K562 (cell line): ENCODE results near the gene EHD2. TPM values are rescaled to one million over a fixed set of nuclear protein-coding genes. Genes with fewer than 3 reads are reported as not detected.

Experiments
- ATAC-seq: fragments of 200-7000 bp; cut with Tn5 transposase; 3 replicates; pipeline ENCODE4 v1.9.1; 2020; ENCODE audit warnings: moderate library complexity
- BruUV-seq: library from RNA; stranded (reverse); fragments of 400-500 nt; replicated peaks from 2 replicates; lab custom pipeline; 2021; lab: Mats Ljungman, UMichigan
- CTCF ChIA-PET: fragments of 300-600 bp; formaldehyde crosslinking; extraction: SDS; loops from one replicate; lab custom pipeline; 2021; ENCODE audit warnings: low intra/inter-chr PET ratio; lab: Yijun Ruan, JAX
- POLR2A ChIA-PET: fragments of 300-600, 350-650 bp; sonication (Branson Sonifier 250); formaldehyde crosslinking; extraction: SDS; loops from one replicate; lab custom pipeline; 2021; ENCODE audit warnings: antibody characterized with exemption, inconsistent platforms; lab: Yijun Ruan, JAX
- DNase-seq, 4 experiments: peaks; one replicate each; pipeline versions ENCODE4 v3.0.0 to v3.0.0-alpha.2; 2011 to 2018; ENCODE audit warnings: low spot score in 3 of 4, mixed read lengths in 3 of 4; ENCODE audit errors: extremely low read depth in 1 of 4
- FAIRE-seq: peaks from 2 replicates; lab custom pipeline; 2011; peaks lifted over from hg19 to GRCh38; lab: Jason Lieb, UNC
- H2AFZ ChIP-seq: 2 replicates; pipeline ENCODE4 v1.6.0; 2011; ENCODE audit warnings: low read depth, low read length, control low read depth, inconsistent platforms
- H3K27ac ChIP-seq: fragments of 200-600 bp; 3 replicates; pipeline ENCODE4 v1.8.0; 2011; ENCODE audit warnings: low read depth, mild to moderate bottlenecking, control low read depth, inconsistent platforms, low read length, moderate library complexity, mixed read lengths; ENCODE audit errors: extremely low read depth
- H3K27me3 ChIP-seq, 2 experiments: fragments of 300-600 bp in 1 of 2; 2 replicates in 1 of 2; 3 replicates in 1 of 2; pipeline versions ENCODE4 v1.6.0 to v1.8.0; 2011; ENCODE audit warnings: inconsistent platforms in 2 of 2, low read length in 2 of 2, mild to moderate bottlenecking in 1 of 2, mixed read lengths in 1 of 2, moderate library complexity in 1 of 2; ENCODE audit not compliant: control insufficient read depth in 2 of 2, insufficient read depth in 2 of 2
- H3K36me3 ChIP-seq: fragments of 300-600 bp; 3 replicates; pipeline ENCODE4 v1.8.0; 2011; ENCODE audit warnings: mild to moderate bottlenecking, low read length, inconsistent platforms; ENCODE audit not compliant: control insufficient read depth, insufficient read depth
- H3K4me1 ChIP-seq, 2 experiments: fragments of 200-600 bp in 1 of 2; replicated peaks in 1 of 2; 2 replicates in 1 of 2; 3 replicates in 1 of 2; pipeline versions ENCODE4 v1.5.1 to v1.8.0; 2011; ENCODE audit warnings: inconsistent platforms in 2 of 2, low read length in 2 of 2, mild to moderate bottlenecking in 1 of 2, mixed read lengths in 1 of 2, moderate library complexity in 1 of 2; ENCODE audit not compliant: control insufficient read depth in 2 of 2, insufficient read depth in 2 of 2
- H3K4me2 ChIP-seq: 2 replicates; pipeline ENCODE4 v1.6.1; 2011; ENCODE audit warnings: low read length, control low read depth, inconsistent platforms, mixed read lengths; ENCODE audit not compliant: insufficient read depth
- H3K4me3 ChIP-seq: fragments of 200-600 bp; sonication (generic), shearing (Covaris generic); 2 replicates; pipeline ENCODE4 v1.5.1; 2016; ENCODE audit warnings: control low read depth, inconsistent platforms
- H3K79me2 ChIP-seq: fragments of 200-600 bp; 3 replicates; pipeline ENCODE4 v1.8.0; 2011; ENCODE audit warnings: low read length, inconsistent platforms; ENCODE audit not compliant: control insufficient read depth, insufficient read depth
- H3K9ac ChIP-seq, 2 experiments: 2 replicates each; pipeline versions ENCODE4 v1.6.0 to v1.6.1; 2011; ENCODE audit warnings: low read depth in 2 of 2, low read length in 2 of 2, control low read depth in 1 of 2, inconsistent platforms in 1 of 2, mild to moderate bottlenecking in 1 of 2, mixed read lengths in 1 of 2; ENCODE audit not compliant: insufficient read depth in 1 of 2
- H3K9me1 ChIP-seq: one replicate; pipeline ENCODE4 v1.6.0; 2011; ENCODE audit warnings: inconsistent platforms, mild to moderate bottlenecking, low read length, moderate library complexity; ENCODE audit not compliant: control insufficient read depth, insufficient read depth
- H3K9me3 ChIP-seq: replicated peaks from 2 replicates; pipeline ENCODE4 v1.5.1; 2011; ENCODE audit warnings: low read depth, low read length, inconsistent platforms; ENCODE audit not compliant: control insufficient read depth, insufficient read depth
- H4K20me1 ChIP-seq: replicated peaks from 2 replicates; pipeline ENCODE4 v1.6.1; 2011; ENCODE audit warnings: low read length, inconsistent platforms, mixed read lengths; ENCODE audit not compliant: control insufficient read depth, insufficient read depth
- CEBPG ChIP-seq, 3 experiments: fragments of 200-800 bp in 1 of 3; sonication (Bioruptor generic) in 1 of 3; sonication (generic) in 1 of 3; formaldehyde crosslinking in 1 of 3; IDR thresholded peaks in 2 of 3; conservative IDR thresholded peaks in 1 of 3; 2 replicates each; pipeline versions ENCODE4 v1.6.1 to v1.8.0; 2016 to 2022; ENCODE audit warnings: missing compliant biosample characterization in 2 of 3, missing genetic modification characterization in 2 of 3, mild to moderate bottlenecking in 1 of 3, missing genetic modification reagents in 1 of 3
- HDAC6 ChIP-seq: IDR thresholded peaks from 2 replicates; pipeline ENCODE4 v1.6.1; 2012; ENCODE audit warnings: low read depth, mild to moderate bottlenecking, control low read depth, inconsistent platforms, low read length, moderate library complexity
- HNRNPLL ChIP-seq: fragments of 200-400 bp; formaldehyde crosslinking; IDR thresholded peaks from 2 replicates; pipeline ENCODE4 v1.6.1; 2017; ENCODE audit warnings: low read length, low read depth, mild to moderate bottlenecking; ENCODE audit not compliant: poor library complexity, severe bottlenecking
- MAFG ChIP-seq: fragments of 450-650 bp; conservative IDR thresholded peaks from 2 replicates; pipeline ENCODE4 v1.6.1; 2016; ENCODE audit warnings: missing genetic modification characterization, missing compliant biosample characterization
- PHF20 ChIP-seq: fragments of 450-650 bp; IDR thresholded peaks from 2 replicates; pipeline ENCODE4 v1.6.1; 2018; ENCODE audit not compliant: partially characterized antibody
- SIX5 ChIP-seq, 2 experiments: IDR thresholded peaks; 2 replicates each; pipeline ENCODE4 v1.6.1; 2011; ENCODE audit warnings: low read length in 2 of 2, borderline replicate concordance in 1 of 2, low read depth in 1 of 2, mild to moderate bottlenecking in 1 of 2, moderate library complexity in 1 of 2; ENCODE audit not compliant: insufficient read depth in 1 of 2
- ZSCAN29 ChIP-seq: fragments of 450-650 bp; IDR thresholded peaks from 2 replicates; pipeline ENCODE4 v1.6.1; 2017
- WGBS: fragments of 100-300 bp; shearing (Covaris generic); methylation state at CpG from one replicate; pipeline ENCODE4 v1.1.6; 2016; ENCODE audit warnings: low coverage, mixed read lengths; ENCODE audit not compliant: insufficient coverage; ENCODE audit errors: missing lambda C conversion rate; 5-methylcytosine and 5-hydroxymethylcytosine counted together
- in situ Hi-C: fragments of 300-500 bp; cut with MboI; formaldehyde crosslinking; loops from 4 replicates; pipeline ENCODE4 v1.15.0; 2018; ENCODE audit warnings: inconsistent platforms, mixed read lengths
- intact Hi-C: fragments of 100-400 bp; cut with micrococcal nuclease; formaldehyde crosslinking; loops from 2 replicates; pipeline ENCODE4 v1.14.2; 2022
- polyA plus RNA-seq, 8 experiments: library from polyadenylated mRNA; depleted of rRNA in 4 of 8; stranded (reverse) in 5 of 8; unstranded in 3 of 8; fragments of >200 nt; fragmentation: Nextera tagmentation in 2 of 8; fragmentation: Illumina TruSeq in 1 of 8; extraction: Ambion mirVana in 2 of 8; extraction: Trizol in 1 of 8; gene quantifications; 2 replicates each; pipeline versions ENCODE4 v1.2.1 to v1.2.3, GENCODE V29; 2011 to 2014; ENCODE audit warnings: inconsistent platforms in 1 of 8, missing spikeins in 1 of 8
- total RNA-seq, 7 experiments: library from RNA; depleted of rRNA in 6 of 7; stranded (reverse); fragments of >200 nt in 6 of 7; fragmentation: Illumina TruSeq in 2 of 7; extraction: Trizol in 2 of 7; gene quantifications; 2 replicates each; pipeline versions ENCODE4 v1.2.1 to v1.2.3, GENCODE V29; 2011 to 2021; ENCODE audit warnings: low replicate concordance in 1 of 7
- TF ChIP-seq, protein P1 (sequence below), 3 experiments: fragments of 200-800 bp in 1 of 3; sonication (Bioruptor generic) in 1 of 3; sonication (generic) in 1 of 3; formaldehyde crosslinking in 1 of 3; IDR thresholded peaks; 2 replicates each; pipeline versions ENCODE4 v1.6.1 to v1.8.0; 2016 to 2022; ENCODE audit warnings: mild to moderate bottlenecking in 2 of 3, missing compliant biosample characterization in 2 of 3, missing genetic modification characterization in 2 of 3, missing genetic modification reagents in 1 of 3
- TF ChIP-seq, protein P2 (sequence below): sonication (generic); formaldehyde crosslinking; IDR thresholded peaks from 2 replicates; pipeline ENCODE4 v1.8.0; 2022; ENCODE audit warnings: mild to moderate bottlenecking, missing genetic modification reagents
- TF ChIP-seq, protein P3 (sequence below): fragments of 250-450 bp; sonication (Bioruptor Pico); IDR thresholded peaks from 2 replicates; pipeline ENCODE4 v1.9.0; 2021; ENCODE audit warnings: mild to moderate bottlenecking
- TF ChIP-seq, protein P4 (sequence below): sonication (generic); formaldehyde crosslinking; IDR thresholded peaks from 2 replicates; pipeline ENCODE4 v1.8.0; 2023; ENCODE audit warnings: mild to moderate bottlenecking, missing genetic modification reagents

Gene EHD2
- total and polyA plus RNA-seq, 9 of the 15 experiments (the other 6 are each of a cell fraction or from before 2014, with no cell fraction given): 1.7 to 32.2 (median 3.0) TPM

DNA sequence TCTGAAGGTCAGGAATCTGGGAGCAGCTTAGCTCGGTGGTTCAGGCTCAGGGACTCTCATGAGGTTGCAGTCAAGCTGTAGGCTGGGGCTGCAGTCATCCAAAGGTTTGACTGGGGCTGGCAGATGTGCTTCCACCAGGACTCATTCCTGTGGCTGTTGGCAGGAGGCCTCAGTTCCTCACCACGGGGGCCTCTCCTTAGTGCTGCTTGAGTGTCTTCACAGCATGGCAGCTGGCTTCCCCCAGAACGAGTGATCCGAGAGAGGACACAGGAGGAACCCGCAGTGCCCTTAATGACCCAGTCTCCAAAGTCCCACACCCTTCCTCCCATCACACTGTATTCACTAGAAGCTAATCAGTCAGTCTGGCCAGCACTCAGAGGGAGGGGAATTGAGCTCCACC is 38.7 kb upstream of the EHD2 start:
- intact Hi-C loops (no loop called here), in situ Hi-C loops (no loop called here)
- Histone ChIP-seq H3K9ac (no peak overlapping the region; a peak in 1 of 4 replicates), H3K9me1 (peaks cover 4% of the 10 kb centered on the region), H3K36me3 (peaks cover 20% of the 10 kb centered on the region; the same call in 1 of the 3 replicates), H2AFZ (no peak overlapping the region), H3K4me2 (no peak overlapping the region), H3K27ac (no peak overlapping the region), H3K9me3 (no peaks in the 10 kb centered on the region), H3K4me1 (peaks cover 0 to 6% of the 10 kb centered on the region in 2 experiments; a peak in 2 of 5 replicates), H3K27me3 (no peaks in the 10 kb centered on the region), H4K20me1 (no peaks in the 10 kb centered on the region), H3K79me2 (no peaks in the 10 kb centered on the region), H3K4me3 (no peak overlapping the region)
- ChIA-PET CTCF (no interaction called here), POLR2A (interaction anchor here (1.5 kb wide), 1 partner anchor 10 kb away, joined by 3 read pairs; no protein-coding TSS in a partner anchor)
- no peak for ATAC-seq
- DNase-seq: no peak
- WGBS: 63% methylated on average over 4 of the region's 5 CpGs
- no peak for FAIRE-seq
- no TSS peak for BruUV-seq
- TF ChIP-seq SIX5 (IDR thresholded peaks at IDR 0.05; ENCODE audit: borderline replicate concordance in 1 of 2, insufficient read depth in 1 of 2, low read depth in 1 of 2, low read length in 2 of 2): no peak
- TF ChIP-seq ZSCAN29: no peak
- no peak for TF ChIP-seq HNRNPLL
- TF ChIP-seq, protein P1, sequence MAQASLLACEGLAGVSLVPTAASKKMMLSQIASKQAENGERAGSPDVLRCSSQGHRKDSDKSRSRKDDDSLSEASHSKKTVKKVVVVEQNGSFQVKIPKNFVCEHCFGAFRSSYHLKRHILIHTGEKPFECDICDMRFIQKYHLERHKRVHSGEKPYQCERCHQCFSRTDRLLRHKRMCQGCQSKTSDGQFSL (CRISPR knock-in tag; IDR thresholded peaks at IDR 0.05): no peak
- TF ChIP-seq, protein P1 (tag; IDR thresholded peaks at IDR 0.05): no peak
- TF ChIP-seq, protein P2, sequence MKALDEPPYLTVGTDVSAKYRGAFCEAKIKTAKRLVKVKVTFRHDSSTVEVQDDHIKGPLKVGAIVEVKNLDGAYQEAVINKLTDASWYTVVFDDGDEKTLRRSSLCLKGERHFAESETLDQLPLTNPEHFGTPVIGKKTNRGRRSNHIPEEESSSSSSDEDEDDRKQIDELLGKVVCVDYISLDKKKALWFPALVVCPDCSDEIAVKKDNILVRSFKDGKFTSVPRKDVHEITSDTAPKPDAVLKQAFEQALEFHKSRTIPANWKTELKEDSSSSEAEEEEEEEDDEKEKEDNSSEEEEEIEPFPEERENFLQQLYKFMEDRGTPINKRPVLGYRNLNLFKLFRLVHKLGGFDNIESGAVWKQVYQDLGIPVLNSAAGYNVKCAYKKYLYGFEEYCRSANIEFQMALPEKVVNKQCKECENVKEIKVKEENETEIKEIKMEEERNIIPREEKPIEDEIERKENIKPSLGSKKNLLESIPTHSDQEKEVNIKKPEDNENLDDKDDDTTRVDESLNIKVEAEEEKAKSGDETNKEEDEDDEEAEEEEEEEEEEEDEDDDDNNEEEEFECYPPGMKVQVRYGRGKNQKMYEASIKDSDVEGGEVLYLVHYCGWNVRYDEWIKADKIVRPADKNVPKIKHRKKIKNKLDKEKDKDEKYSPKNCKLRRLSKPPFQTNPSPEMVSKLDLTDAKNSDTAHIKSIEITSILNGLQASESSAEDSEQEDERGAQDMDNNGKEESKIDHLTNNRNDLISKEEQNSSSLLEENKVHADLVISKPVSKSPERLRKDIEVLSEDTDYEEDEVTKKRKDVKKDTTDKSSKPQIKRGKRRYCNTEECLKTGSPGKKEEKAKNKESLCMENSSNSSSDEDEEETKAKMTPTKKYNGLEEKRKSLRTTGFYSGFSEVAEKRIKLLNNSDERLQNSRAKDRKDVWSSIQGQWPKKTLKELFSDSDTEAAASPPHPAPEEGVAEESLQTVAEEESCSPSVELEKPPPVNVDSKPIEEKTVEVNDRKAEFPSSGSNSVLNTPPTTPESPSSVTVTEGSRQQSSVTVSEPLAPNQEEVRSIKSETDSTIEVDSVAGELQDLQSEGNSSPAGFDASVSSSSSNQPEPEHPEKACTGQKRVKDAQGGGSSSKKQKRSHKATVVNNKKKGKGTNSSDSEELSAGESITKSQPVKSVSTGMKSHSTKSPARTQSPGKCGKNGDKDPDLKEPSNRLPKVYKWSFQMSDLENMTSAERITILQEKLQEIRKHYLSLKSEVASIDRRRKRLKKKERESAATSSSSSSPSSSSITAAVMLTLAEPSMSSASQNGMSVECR (CRISPR knock-in tag): no peak
- no peak for TF ChIP-seq MAFG (tag)
- TF ChIP-seq CEBPG (CRISPR knock-in tag; IDR thresholded peaks at IDR 0.05): no peak
- TF ChIP-seq CEBPG (tag; conservative IDR thresholded peaks at IDR 0.05 in 1 of 2, IDR thresholded peaks at IDR 0.05 in 1 of 2): no peak
- TF ChIP-seq, protein P3, sequence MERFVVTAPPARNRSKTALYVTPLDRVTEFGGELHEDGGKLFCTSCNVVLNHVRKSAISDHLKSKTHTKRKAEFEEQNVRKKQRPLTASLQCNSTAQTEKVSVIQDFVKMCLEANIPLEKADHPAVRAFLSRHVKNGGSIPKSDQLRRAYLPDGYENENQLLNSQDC (CRISPR knock-in tag): no peak
- no peak for TF ChIP-seq PHF20
- TF ChIP-seq, protein P4, sequence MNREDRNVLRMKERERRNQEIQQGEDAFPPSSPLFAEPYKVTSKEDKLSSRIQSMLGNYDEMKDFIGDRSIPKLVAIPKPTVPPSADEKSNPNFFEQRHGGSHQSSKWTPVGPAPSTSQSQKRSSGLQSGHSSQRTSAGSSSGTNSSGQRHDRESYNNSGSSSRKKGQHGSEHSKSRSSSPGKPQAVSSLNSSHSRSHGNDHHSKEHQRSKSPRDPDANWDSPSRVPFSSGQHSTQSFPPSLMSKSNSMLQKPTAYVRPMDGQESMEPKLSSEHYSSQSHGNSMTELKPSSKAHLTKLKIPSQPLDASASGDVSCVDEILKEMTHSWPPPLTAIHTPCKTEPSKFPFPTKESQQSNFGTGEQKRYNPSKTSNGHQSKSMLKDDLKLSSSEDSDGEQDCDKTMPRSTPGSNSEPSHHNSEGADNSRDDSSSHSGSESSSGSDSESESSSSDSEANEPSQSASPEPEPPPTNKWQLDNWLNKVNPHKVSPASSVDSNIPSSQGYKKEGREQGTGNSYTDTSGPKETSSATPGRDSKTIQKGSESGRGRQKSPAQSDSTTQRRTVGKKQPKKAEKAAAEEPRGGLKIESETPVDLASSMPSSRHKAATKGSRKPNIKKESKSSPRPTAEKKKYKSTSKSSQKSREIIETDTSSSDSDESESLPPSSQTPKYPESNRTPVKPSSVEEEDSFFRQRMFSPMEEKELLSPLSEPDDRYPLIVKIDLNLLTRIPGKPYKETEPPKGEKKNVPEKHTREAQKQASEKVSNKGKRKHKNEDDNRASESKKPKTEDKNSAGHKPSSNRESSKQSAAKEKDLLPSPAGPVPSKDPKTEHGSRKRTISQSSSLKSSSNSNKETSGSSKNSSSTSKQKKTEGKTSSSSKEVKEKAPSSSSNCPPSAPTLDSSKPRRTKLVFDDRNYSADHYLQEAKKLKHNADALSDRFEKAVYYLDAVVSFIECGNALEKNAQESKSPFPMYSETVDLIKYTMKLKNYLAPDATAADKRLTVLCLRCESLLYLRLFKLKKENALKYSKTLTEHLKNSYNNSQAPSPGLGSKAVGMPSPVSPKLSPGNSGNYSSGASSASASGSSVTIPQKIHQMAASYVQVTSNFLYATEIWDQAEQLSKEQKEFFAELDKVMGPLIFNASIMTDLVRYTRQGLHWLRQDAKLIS (CRISPR knock-in tag): no peak
- no peak for TF ChIP-seq HDAC6
